ENCODE measurements around the gene PPT1. TPM values are rescaled to one million over a fixed set of nuclear protein-coding genes. Genes with fewer than 3 reads are reported as not detected.

PPT1 gene
- total RNA-seq, 1 experiment from 2014 or later: 154 TPM

DNA sequence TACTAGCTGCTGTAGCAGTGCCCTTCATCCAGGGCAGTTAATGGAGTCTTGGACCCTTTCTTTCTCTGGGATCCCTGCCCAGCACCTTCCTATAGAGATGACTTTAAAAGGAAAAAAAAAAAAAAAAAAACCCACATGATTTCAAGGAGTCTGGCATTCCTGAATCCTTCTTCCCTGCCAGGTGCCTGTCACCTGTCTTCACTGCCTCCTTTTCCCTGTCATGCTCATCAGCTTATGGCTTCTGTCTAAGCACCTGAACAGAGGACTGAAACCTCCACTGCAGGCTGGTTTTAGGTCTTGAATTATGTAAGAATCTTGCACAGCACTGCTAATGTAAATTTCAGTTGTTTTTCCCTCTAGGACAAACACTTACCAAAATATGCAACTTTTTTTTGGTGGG lies 24.9 kb downstream of the PPT1 start:
- ChIA-PET POLR2A (ENCODE audit: unreplicated experiment) (interaction anchor here (0.7 kb wide), 1 partner anchor 461 kb away, joined by 4 read pairs; no protein-coding TSS in a partner anchor), CTCF (interaction anchor here (1.8 kb wide), 1 partner anchor 267 kb away, joined by 4 read pairs; no protein-coding TSS in a partner anchor)
- Histone ChIP-seq H3K4me3 (no peak overlapping the region), H3K9me3 (ENCODE audit: insufficient read depth, low read depth) (no peaks in the 10 kb centered on the region), H2AFZ (no peak overlapping the region), H4K20me1 (ENCODE audit: insufficient read depth) (peaks cover 7% of the 10 kb centered on the region; the same call in 1 of the 2 replicates), H3K4me1 (replicated peaks; ENCODE audit: insufficient read depth) (no peaks in the 10 kb centered on the region), H3K4me2 (no peak overlapping the region), H3K27me3 (ENCODE audit: insufficient read depth, low read depth) (no peaks in the 10 kb centered on the region), H3K27ac (peak overlapping the region; percentile 28; the same call in 1 of the 2 replicates), H3K79me2 (ENCODE audit: low read depth) (no peaks in the 10 kb centered on the region), H3F3A (ENCODE audit: insufficient read depth, low read depth) (peaks cover 71% of the 10 kb centered on the region), H3K9me2 (ENCODE audit: insufficient read depth) (no peaks in the 10 kb centered on the region), H3K36me3 (ENCODE audit: low read depth) (peaks cover 59% of the 10 kb centered on the region)
- TF ChIP-seq EZH2 (IDR thresholded peaks at IDR 0.05; ENCODE audit: low read depth): no peak
- TF ChIP-seq, protein P1, sequence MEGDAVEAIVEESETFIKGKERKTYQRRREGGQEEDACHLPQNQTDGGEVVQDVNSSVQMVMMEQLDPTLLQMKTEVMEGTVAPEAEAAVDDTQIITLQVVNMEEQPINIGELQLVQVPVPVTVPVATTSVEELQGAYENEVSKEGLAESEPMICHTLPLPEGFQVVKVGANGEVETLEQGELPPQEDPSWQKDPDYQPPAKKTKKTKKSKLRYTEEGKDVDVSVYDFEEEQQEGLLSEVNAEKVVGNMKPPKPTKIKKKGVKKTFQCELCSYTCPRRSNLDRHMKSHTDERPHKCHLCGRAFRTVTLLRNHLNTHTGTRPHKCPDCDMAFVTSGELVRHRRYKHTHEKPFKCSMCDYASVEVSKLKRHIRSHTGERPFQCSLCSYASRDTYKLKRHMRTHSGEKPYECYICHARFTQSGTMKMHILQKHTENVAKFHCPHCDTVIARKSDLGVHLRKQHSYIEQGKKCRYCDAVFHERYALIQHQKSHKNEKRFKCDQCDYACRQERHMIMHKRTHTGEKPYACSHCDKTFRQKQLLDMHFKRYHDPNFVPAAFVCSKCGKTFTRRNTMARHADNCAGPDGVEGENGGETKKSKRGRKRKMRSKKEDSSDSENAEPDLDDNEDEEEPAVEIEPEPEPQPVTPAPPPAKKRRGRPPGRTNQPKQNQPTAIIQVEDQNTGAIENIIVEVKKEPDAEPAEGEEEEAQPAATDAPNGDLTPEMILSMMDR (conservative IDR thresholded peaks at IDR 0.05): no peak
- TSS peak; percentile 17 for BruUV-seq (replicated peaks)
- intact Hi-C loops (cut with micrococcal nuclease; ENCODE audit: unreplicated experiment): no loop called here
- no peak for DNase-seq

- DNase-seq: no peak
- CTCF ChIA-PET: no interaction called here
- no peaks in the 10 kb centered on the region for H3K27me3 ChIP-seq (ENCODE audit: insufficient read depth, low read depth)
- H3K4me1 ChIP-seq (replicated peaks; ENCODE audit: insufficient read depth): no peaks in the 10 kb centered on the region; the same call in 1 of the 2 replicates
- POLR2A ChIA-PET (ENCODE audit: unreplicated experiment): interaction anchor here (0.6 kb wide), 1 partner anchor 91 kb away, joined by 5 read pairs; no protein-coding TSS in a partner anchor
- H3K4me3 ChIP-seq: no peak overlapping the region
- H2AFZ ChIP-seq: no peak overlapping the region
- peaks cover 55% of the 10 kb centered on the region for H3K36me3 ChIP-seq (ENCODE audit: low read depth)
- H4K20me1 ChIP-seq (ENCODE audit: insufficient read depth): peaks cover 9% of the 10 kb centered on the region; the same call in 1 of the 2 replicates
- no peaks in the 10 kb centered on the region for H3K9me3 ChIP-seq (ENCODE audit: insufficient read depth, low read depth)
- TF ChIP-seq, protein P1 (conservative IDR thresholded peaks at IDR 0.05): no peak
- no peak for TF ChIP-seq EZH2 (IDR thresholded peaks at IDR 0.05; ENCODE audit: low read depth)
- H3F3A ChIP-seq (ENCODE audit: insufficient read depth, low read depth): peaks cover 47% of the 10 kb centered on the region
- intact Hi-C loops (cut with micrococcal nuclease; ENCODE audit: unreplicated experiment): no loop called here
- no peaks in the 10 kb centered on the region for H3K9me2 ChIP-seq (ENCODE audit: insufficient read depth)
- BruUV-seq (replicated peaks): no TSS peak
- H3K27ac ChIP-seq: no peak overlapping the region
- no peaks in the 10 kb centered on the region for H3K79me2 ChIP-seq (ENCODE audit: low read depth)
- no peak overlapping the region for H3K4me2 ChIP-seq
These were observed 29.2 kb downstream of the PPT1 start for GRCh38 chr1:40067851-40068250.

DNA sequence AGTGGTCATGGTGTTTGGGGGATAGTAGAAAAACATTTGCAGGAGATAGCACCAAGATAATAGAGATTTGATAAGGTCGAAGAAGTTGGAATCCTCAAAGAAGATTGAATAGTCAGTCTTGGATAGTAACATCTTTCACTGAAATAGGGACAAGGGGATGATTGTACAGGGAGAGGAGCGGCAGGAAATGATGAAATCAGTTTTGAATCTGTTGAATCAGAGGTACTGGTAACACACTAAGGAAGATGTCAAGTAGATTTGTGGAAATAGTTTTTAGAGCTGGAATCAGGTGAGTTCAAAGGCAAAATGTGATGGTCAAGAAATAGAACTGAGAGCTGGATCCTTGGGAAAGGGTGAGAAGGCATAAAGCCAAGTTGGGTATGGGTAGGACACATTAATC lies 30.0 kb downstream of the PPT1 start:
- no peaks in the 10 kb centered on the region for H3K9me3 ChIP-seq (ENCODE audit: insufficient read depth, low read depth)
- H2AFZ ChIP-seq: no peak overlapping the region
- peaks cover 38% of the 10 kb centered on the region for H3F3A ChIP-seq (ENCODE audit: insufficient read depth, low read depth)
- H3K36me3 ChIP-seq (ENCODE audit: low read depth): peaks cover 53% of the 10 kb centered on the region
- no TSS peak for BruUV-seq (replicated peaks)
- H3K4me1 ChIP-seq (replicated peaks; ENCODE audit: insufficient read depth): no peaks in the 10 kb centered on the region; the same call in 1 of the 2 replicates
- DNase-seq: no peak
- no peaks in the 10 kb centered on the region for H3K9me2 ChIP-seq (ENCODE audit: insufficient read depth)
- intact Hi-C loops (cut with micrococcal nuclease; ENCODE audit: unreplicated experiment): no loop called here
- no peak overlapping the region for H3K4me3 ChIP-seq
- no peaks in the 10 kb centered on the region for H3K27me3 ChIP-seq (ENCODE audit: insufficient read depth, low read depth)
- H3K4me2 ChIP-seq: no peak overlapping the region
- ChIA-PET POLR2A (ENCODE audit: unreplicated experiment) (interaction anchor here (0.7 kb wide), 1 partner anchor 12 kb away, joined by 3 read pairs; no protein-coding TSS in a partner anchor), CTCF (no interaction called here)
- 0 out of 2 replicates have a peak overlapping the region, but pooled peaks have one; percentile 1 for H3K27ac ChIP-seq
- TF ChIP-seq, protein P1 (conservative IDR thresholded peaks at IDR 0.05): no peak
- TF ChIP-seq EZH2 (IDR thresholded peaks at IDR 0.05; ENCODE audit: low read depth): no peak
- peaks cover 5% of the 10 kb centered on the region; the same call in 1 of the 2 replicates for H4K20me1 ChIP-seq (ENCODE audit: insufficient read depth)
- no peaks in the 10 kb centered on the region for H3K79me2 ChIP-seq (ENCODE audit: low read depth)

Measured in PC-9 (cell line).